OCI-LY7 (cell line): ENCODE results near the gene PRKG1. TPM values are rescaled to one million over a fixed set of nuclear protein-coding genes. Genes with fewer than 3 reads are reported as not detected.

ENCODE experiments used
- BruUV-seq: library from RNA; stranded (reverse); fragments of 400-500 nt; replicated peaks from 2 replicates; lab custom pipeline; 2021; lab: Mats Ljungman, UMichigan
- CTCF ChIA-PET: fragments of 300-600 bp; sonication (Branson Sonifier 250); formaldehyde crosslinking; loops from one replicate; lab custom pipeline; 2022; ENCODE audit warnings: antibody characterized with exemption; ENCODE audit not compliant: unreplicated experiment; lab: Charles Lee
- POLR2A ChIA-PET: fragments of 300-600 bp; sonication (Branson Sonifier 250); formaldehyde crosslinking; loops from one replicate; lab custom pipeline; 2022; ENCODE audit warnings: antibody characterized with exemption; lab: Charles Lee
- DNase-seq: peaks from one replicate; pipeline ENCODE4 v3.0.0-alpha.2; 2015; ENCODE audit warnings: low spot score
- H2AFZ ChIP-seq: fragments of 200-600 bp; sonication (generic), shearing (Covaris generic); 2 replicates; pipeline ENCODE4 v1.6.1; 2014; ENCODE audit warnings: mild to moderate bottlenecking, antibody characterized with exemption, low read length, moderate library complexity
- H3K27ac ChIP-seq: fragments of 200-600 bp; sonication (generic); 2 replicates; pipeline ENCODE4 v1.5.1; 2014; ENCODE audit warnings: mixed run types, low read depth, mild to moderate bottlenecking, moderate library complexity, low read length, inconsistent platforms; ENCODE audit not compliant: poor library complexity, severe bottlenecking
- H3K36me3 ChIP-seq: fragments of 200-600 bp; sonication (generic); 2 replicates; pipeline ENCODE4 v1.6.1; 2014; ENCODE audit warnings: mild to moderate bottlenecking, antibody characterized with exemption, low read length, moderate library complexity, mixed read lengths; ENCODE audit not compliant: insufficient read depth
- H3K4me1 ChIP-seq: fragments of 200-600 bp; sonication (generic); 2 replicates; pipeline ENCODE4 v1.5.1; 2014; ENCODE audit warnings: mild to moderate bottlenecking, low read length; ENCODE audit not compliant: insufficient read depth, poor library complexity, severe bottlenecking
- H3K4me2 ChIP-seq: fragments of 200-600 bp; sonication (generic); 2 replicates; pipeline ENCODE4 v1.6.1; 2014; ENCODE audit warnings: mild to moderate bottlenecking, low read length
- H3K4me3 ChIP-seq: fragments of 200-600 bp; sonication (generic); 2 replicates; pipeline ENCODE4 v1.5.1; 2014; ENCODE audit warnings: mild to moderate bottlenecking, low read depth, low read length; ENCODE audit not compliant: poor library complexity, severe bottlenecking
- H3K79me2 ChIP-seq: fragments of 200-600 bp; sonication (generic); 2 replicates; pipeline ENCODE4 v1.6.1; 2016; ENCODE audit warnings: low read depth, mild to moderate bottlenecking, low read length, moderate library complexity, mixed read lengths; ENCODE audit not compliant: insufficient read depth
- H3K9me2 ChIP-seq: fragments of 200-600 bp; sonication (generic); 2 replicates; pipeline ENCODE4 v1.6.1; 2016; ENCODE audit warnings: mild to moderate bottlenecking, low read length, mixed read lengths; ENCODE audit not compliant: insufficient read depth
- H3K9me3 ChIP-seq: fragments of 200-600 bp; sonication (generic); 2 replicates; pipeline ENCODE4 v1.6.1; 2014; ENCODE audit warnings: mild to moderate bottlenecking, mixed run types, low read length, mixed read lengths
- H4K20me1 ChIP-seq: fragments of 200-600 bp; sonication (generic); 2 replicates; pipeline ENCODE4 v1.6.1; 2014; ENCODE audit warnings: mild to moderate bottlenecking, antibody characterized with exemption, low read length, moderate library complexity, mixed read lengths; ENCODE audit not compliant: insufficient read depth
- CTCF ChIP-seq: fragments of 200-600 bp; sonication (generic); conservative IDR thresholded peaks from 2 replicates; pipeline ENCODE4 v1.5.1; 2014; ENCODE audit warnings: mild to moderate bottlenecking, antibody characterized with exemption, low read length, moderate library complexity, mixed read lengths
- EZH2phosphoT487 ChIP-seq: fragments of 200-600 bp; sonication (generic); IDR thresholded peaks from 2 replicates; pipeline ENCODE4 v1.6.1; 2018; ENCODE audit warnings: low read depth, borderline replicate concordance, mild to moderate bottlenecking, mixed run types, antibody characterized with exemption, low read length, moderate library complexity, mixed read lengths
- intact Hi-C: fragments of 100-400 bp; cut with micrococcal nuclease; formaldehyde crosslinking; loops from one replicate; pipeline ENCODE4 v1.10.0; 2022; ENCODE audit not compliant: unreplicated experiment
- total RNA-seq, 2 experiments: library from RNA; depleted of rRNA in 1 of 2; stranded (reverse); fragments of >200 nt in 1 of 2; shearing (Covaris generic) in 1 of 2; gene quantifications; 2 replicates each; pipeline ENCODE4 v1.2.3, GENCODE V29; 2014 to 2022

PRKG1 gene
- total RNA-seq, 2 experiments from 2014 or later, result not detected

- Histone ChIP-seq H3K4me2 (no peak overlapping the region), H3K4me1 (no peaks in the 10 kb centered on the region), H3K9me3 (no peaks in the 10 kb centered on the region), H3K36me3 (no peaks in the 10 kb centered on the region), H3K9me2 (no peaks in the 10 kb centered on the region), H4K20me1 (no peaks in the 10 kb centered on the region), H3K79me2 (no peaks in the 10 kb centered on the region), H3K4me3 (no peak overlapping the region), H2AFZ (no peak overlapping the region), H3K27ac (no peak overlapping the region)
- intact Hi-C loops, result no loop called here
- DNase-seq, result no peak
- ChIA-PET POLR2A (no interaction called here), CTCF (no interaction called here)
- no TSS peak for BruUV-seq
- TF ChIP-seq CTCF, result no peak
- TF ChIP-seq EZH2phosphoT487, result no peak
These were observed 227.4 kb downstream of the PRKG1 start for GRCh38 chr10:51301644-51302043.

GRCh38 chr10:51302316-51302715, 228.0 kb downstream of the PRKG1 start:
- no peak overlapping the region for H3K4me3 ChIP-seq
- no peak for DNase-seq
- H2AFZ ChIP-seq, result no peak overlapping the region
- ChIA-PET CTCF (no interaction called here), POLR2A (interaction anchor here (0.6 kb wide), 1 partner anchor 130 kb away, joined by 3 read pairs; no protein-coding TSS in a partner anchor)
- no peaks in the 10 kb centered on the region for H4K20me1 ChIP-seq
- no peaks in the 10 kb centered on the region for H3K4me1 ChIP-seq
- no peak overlapping the region for H3K4me2 ChIP-seq
- intact Hi-C loops, result no loop called here
- no peak overlapping the region for H3K27ac ChIP-seq
- no TSS peak for BruUV-seq
- TF ChIP-seq EZH2phosphoT487, result no peak
- no peaks in the 10 kb centered on the region for H3K9me2 ChIP-seq
- H3K9me3 ChIP-seq, result no peaks in the 10 kb centered on the region
- H3K79me2 ChIP-seq, result no peaks in the 10 kb centered on the region
- H3K36me3 ChIP-seq, result no peaks in the 10 kb centered on the region

- DNase-seq, result no peak
- Histone ChIP-seq H3K27ac (no peak overlapping the region), H3K4me1 (no peaks in the 10 kb centered on the region), H3K36me3 (no peaks in the 10 kb centered on the region), H3K4me2 (no peak overlapping the region), H3K9me2 (no peaks in the 10 kb centered on the region), H3K9me3 (no peaks in the 10 kb centered on the region), H3K4me3 (no peak overlapping the region), H4K20me1 (no peaks in the 10 kb centered on the region), H3K79me2 (no peaks in the 10 kb centered on the region), H2AFZ (no peak overlapping the region)
- BruUV-seq, result no TSS peak
- no peak for TF ChIP-seq CTCF
- no peak for TF ChIP-seq EZH2phosphoT487
- ChIA-PET POLR2A (no interaction called here), CTCF (no interaction called here)
- intact Hi-C loops, result no loop called here
These were observed 233.8 kb downstream of the PRKG1 start for GRCh38 chr10:51308116-51308515.
